PC-9 (cell line): ENCODE measurements around the gene ADARB2.

Source experiments
- EZH2 ChIP-seq: fragments of 200-600 bp; sonication (generic); IDR thresholded peaks from 2 replicates; pipeline ENCODE4 v1.8.0; 2017; ENCODE audit warnings: antibody characterized with exemption, low read depth
- TF ChIP-seq, protein P1 (sequence below): fragments of 200-600 bp; sonication (generic); conservative IDR thresholded peaks from 2 replicates; pipeline ENCODE4 v1.6.1; 2017; ENCODE audit warnings: mixed run types, antibody characterized with exemption, mild to moderate bottlenecking, moderate library complexity

DNA sequence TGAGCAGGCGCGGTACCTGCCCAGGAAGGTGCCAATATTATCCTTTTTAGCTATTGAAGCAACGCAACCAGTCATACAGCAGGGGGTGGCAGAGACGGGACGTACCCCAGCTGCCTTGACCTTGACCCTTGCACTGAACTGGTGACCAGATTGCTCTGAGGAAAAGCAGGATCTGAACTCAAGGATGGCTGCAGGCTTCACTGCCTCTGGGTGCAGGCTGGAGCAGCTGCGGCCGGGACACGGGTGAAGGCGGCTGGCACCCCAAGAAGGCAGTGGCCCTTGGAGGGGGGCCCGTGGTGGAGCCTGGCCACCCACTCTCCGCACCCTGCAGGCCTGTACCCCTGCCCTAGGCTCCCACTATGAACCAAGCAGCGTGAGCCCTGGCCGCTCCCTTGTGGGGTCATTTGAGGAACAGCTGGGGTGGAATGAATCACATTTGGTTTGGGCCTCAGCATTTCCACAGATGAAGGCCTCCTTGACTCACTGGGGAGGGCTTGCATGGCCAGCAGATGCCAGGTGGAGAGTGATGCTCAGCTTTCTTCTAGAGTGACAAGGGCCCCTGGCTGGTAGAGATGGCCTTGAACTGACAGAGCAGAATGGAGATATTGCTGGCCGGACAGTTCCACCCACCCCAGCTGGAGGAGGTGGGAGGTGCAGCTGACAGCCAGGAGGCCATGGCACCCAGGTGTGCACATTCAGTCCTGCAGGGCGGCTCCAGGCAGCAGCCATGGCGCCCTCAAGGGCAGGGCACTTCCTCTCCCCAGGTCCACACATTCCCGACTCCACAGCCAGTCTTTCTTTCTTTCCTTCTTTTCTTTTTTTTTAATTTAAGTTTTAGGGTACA is 462.4 kb downstream of the ADARB2 start:
- TF ChIP-seq, protein P1, sequence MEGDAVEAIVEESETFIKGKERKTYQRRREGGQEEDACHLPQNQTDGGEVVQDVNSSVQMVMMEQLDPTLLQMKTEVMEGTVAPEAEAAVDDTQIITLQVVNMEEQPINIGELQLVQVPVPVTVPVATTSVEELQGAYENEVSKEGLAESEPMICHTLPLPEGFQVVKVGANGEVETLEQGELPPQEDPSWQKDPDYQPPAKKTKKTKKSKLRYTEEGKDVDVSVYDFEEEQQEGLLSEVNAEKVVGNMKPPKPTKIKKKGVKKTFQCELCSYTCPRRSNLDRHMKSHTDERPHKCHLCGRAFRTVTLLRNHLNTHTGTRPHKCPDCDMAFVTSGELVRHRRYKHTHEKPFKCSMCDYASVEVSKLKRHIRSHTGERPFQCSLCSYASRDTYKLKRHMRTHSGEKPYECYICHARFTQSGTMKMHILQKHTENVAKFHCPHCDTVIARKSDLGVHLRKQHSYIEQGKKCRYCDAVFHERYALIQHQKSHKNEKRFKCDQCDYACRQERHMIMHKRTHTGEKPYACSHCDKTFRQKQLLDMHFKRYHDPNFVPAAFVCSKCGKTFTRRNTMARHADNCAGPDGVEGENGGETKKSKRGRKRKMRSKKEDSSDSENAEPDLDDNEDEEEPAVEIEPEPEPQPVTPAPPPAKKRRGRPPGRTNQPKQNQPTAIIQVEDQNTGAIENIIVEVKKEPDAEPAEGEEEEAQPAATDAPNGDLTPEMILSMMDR, result no peak
- no peak for TF ChIP-seq EZH2
